ENCODE results near the gene SLFN12L. TPM values are rescaled to one million over a fixed set of nuclear protein-coding genes. Genes with fewer than 3 reads are reported as not detected.

Gene SLFN12L
- total and polyA plus RNA-seq, 10 of the 15 experiments (the other 5 are each of a cell fraction or from before 2014, with no cell fraction given), result 1.0 to 21.3 (median 9.4) TPM

DNA sequence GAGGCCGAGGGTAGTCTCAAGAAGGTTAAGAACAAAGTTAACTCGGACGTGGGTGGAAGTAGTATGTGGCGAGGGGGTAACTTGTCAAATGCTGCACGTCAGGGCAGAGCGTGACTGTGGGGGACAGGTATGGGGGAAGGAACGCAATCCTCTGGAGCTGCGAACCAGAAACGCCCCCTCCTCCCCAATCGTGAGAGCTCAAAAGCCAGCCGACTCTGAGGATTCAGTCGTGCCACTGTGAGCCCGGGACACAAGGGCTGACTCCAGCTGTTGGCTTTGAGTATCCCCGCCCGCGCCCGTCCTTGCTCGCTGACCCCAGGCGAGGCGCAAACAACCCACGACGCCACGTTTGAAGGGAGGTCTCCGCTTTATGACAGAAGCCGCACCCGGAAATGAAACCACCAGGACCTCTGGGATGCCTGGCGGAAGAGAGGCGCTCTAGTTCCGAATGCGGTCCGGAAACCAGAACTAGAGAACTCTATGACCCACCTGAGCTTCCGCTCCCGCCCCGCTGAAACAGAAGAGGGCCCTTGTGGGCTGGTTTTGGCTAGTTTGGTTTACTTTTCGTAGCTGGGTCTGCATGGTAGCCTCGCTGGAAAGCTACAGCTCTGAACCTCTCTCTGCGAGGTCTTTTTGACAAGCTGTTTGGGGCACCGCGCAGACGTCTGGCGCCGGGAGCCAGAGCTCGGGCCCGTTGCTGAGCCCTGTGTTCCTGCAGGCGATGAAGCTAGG, 40.9 kb upstream of the SLFN12L start, which contains the start of gene PEX12:
Gene PEX12 (minus strand): TSS at position 375 of the 732 bp plus-strand sequence. CDS start 550 bp downstream, outside the sequence.
- Histone ChIP-seq H3K79me2 (ENCODE audit: control insufficient read depth, insufficient read depth, low read length) (peaks cover 3% of the 10 kb centered on the region), H3K27ac (ENCODE audit: control insufficient read depth, insufficient read depth) (peak within 1 kb of the TSS; percentile 93), H3K4me2 (ENCODE audit: control insufficient read depth, insufficient read depth) (peak within 1 kb of the TSS; percentile 78), H4K20me1 (ENCODE audit: control insufficient read depth, insufficient read depth) (no peaks in the 10 kb centered on the region), H3K4me1 (ENCODE audit: control insufficient read depth, insufficient read depth, low read length) (peaks cover 11% of the 10 kb centered on the region), H2AFZ (ENCODE audit: control insufficient read depth, low read depth, low read length) (peak within 1 kb of the TSS; percentile 89), H3K9me3 (replicated peaks; ENCODE audit: control insufficient read depth, insufficient read depth, low read length) (no peaks in the 10 kb centered on the region), H3K27me3 (replicated peaks in 1 of 2; ENCODE audit: control insufficient read depth in 2 of 2, insufficient read depth in 2 of 2, low read length in 1 of 2) (no peaks in the 10 kb centered on the region), H3K9ac (ENCODE audit: control insufficient read depth, insufficient read depth, low read length) (peak within 1 kb of the TSS; percentile 100), H3K36me3 (ENCODE audit: control insufficient read depth in 2 of 2, insufficient read depth in 2 of 2, low read length in 1 of 2) (no peaks in the 10 kb centered on the region), H3K4me3 (peak within 1 kb of the TSS; percentile 83)
- FAIRE-seq (peak; percentile 84), DNase-seq (ENCODE audit: low read depth, low spot score) (peak; percentile 58), ATAC-seq (peak; percentile 94)
- WGBS (ENCODE audit: insufficient coverage, insufficient replicate concordance, low lambda C conversion rate, missing lambda C conversion rate), result under 1% methylated on average over 45 of the region's 45 CpGs
- intact Hi-C loops (cut with micrococcal nuclease; ENCODE audit: unreplicated experiment) (no loop called here), in situ Hi-C loops (cut with MboI) (no loop called here)
- ChIA-PET CTCF (interaction anchor here (0.7 to 2.9 kb wide), 10 partner anchors 8 to 583 kb away, joined by 3 to 21 read pairs (median 8); partner anchors contain the start of genes AP2B1 and SLFN12L), RAD21 (ENCODE audit: unreplicated experiment) (interaction anchor here (0.7 to 4.2 kb wide), 10 partner anchors 9 to 1026 kb away, joined by 3 to 35 read pairs (median 4); partner anchors contain the start of genes AP2B1 and SLFN12L), POLR2A (interaction anchor here (0.6 to 4.3 kb wide), 8 partner anchors 8 to 231 kb away, joined by 3 to 62 read pairs (median 6); partner anchors contain the start of genes AP2B1, SLFN12L, SLFN13 and TAF15), SMC1A (ENCODE audit: uncharacterized antibody, unreplicated experiment) (interaction anchor here (0.7 to 2.6 kb wide), 15 partner anchors 8 to 265 kb away, joined by 3 to 23 read pairs (median 4); partner anchors contain the start of genes AP2B1 and SLFN12L)
- TSS peak; percentile 91 for BruUV-seq (replicated peaks)
- TF ChIP-seq NFIC (IDR thresholded peaks at IDR 0.05; ENCODE audit: low read depth, low read length), result peak; percentile 24; the same call in 1 of the 2 replicates
- TF ChIP-seq, protein P1, sequence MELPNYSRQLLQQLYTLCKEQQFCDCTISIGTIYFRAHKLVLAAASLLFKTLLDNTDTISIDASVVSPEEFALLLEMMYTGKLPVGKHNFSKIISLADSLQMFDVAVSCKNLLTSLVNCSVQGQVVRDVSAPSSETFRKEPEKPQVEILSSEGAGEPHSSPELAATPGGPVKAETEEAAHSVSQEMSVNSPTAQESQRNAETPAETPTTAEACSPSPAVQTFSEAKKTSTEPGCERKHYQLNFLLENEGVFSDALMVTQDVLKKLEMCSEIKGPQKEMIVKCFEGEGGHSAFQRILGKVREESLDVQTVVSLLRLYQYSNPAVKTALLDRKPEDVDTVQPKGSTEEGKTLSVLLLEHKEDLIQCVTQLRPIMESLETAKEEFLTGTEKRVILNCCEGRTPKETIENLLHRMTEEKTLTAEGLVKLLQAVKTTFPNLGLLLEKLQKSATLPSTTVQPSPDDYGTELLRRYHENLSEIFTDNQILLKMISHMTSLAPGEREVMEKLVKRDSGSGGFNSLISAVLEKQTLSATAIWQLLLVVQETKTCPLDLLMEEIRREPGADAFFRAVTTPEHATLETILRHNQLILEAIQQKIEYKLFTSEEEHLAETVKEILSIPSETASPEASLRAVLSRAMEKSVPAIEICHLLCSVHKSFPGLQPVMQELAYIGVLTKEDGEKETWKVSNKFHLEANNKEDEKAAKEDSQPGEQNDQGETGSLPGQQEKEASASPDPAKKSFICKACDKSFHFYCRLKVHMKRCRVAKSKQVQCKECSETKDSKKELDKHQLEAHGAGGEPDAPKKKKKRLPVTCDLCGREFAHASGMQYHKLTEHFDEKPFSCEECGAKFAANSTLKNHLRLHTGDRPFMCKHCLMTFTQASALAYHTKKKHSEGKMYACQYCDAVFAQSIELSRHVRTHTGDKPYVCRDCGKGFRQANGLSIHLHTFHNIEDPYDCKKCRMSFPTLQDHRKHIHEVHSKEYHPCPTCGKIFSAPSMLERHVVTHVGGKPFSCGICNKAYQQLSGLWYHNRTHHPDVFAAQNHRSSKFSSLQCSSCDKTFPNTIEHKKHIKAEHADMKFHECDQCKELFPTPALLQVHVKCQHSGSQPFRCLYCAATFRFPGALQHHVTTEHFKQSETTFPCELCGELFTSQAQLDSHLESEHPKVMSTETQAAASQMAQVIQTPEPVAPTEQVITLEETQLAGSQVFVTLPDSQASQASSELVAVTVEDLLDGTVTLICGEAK (IDR thresholded peaks at IDR 0.05; ENCODE audit: borderline replicate concordance), result peak; percentile 96
- peak; percentile 91 for TF ChIP-seq POLR2AphosphoS2 (IDR thresholded peaks at IDR 0.05; ENCODE audit: low read depth, low read length)
- TF ChIP-seq BMI1 (IDR thresholded peaks at IDR 0.05; ENCODE audit: borderline replicate concordance), result no peak
- 0 out of 2 replicates have a peak, but pooled peaks have one; percentile 19 for TF ChIP-seq SREBF2 (IDR thresholded peaks at IDR 0.05; ENCODE audit: low read length)
- no peak for TF ChIP-seq RBBP5 (conservative IDR thresholded peaks at IDR 0.05)
- peak; percentile 84; the same call in 1 of the 2 replicates for TF ChIP-seq SIN3A (IDR thresholded peaks at IDR 0.05; ENCODE audit: low read depth, low read length)
- peak; percentile 55 for TF ChIP-seq RELA (IDR thresholded peaks at IDR 0.05; ENCODE audit: borderline replicate concordance, partially characterized antibody)
- TF ChIP-seq, protein P2, sequence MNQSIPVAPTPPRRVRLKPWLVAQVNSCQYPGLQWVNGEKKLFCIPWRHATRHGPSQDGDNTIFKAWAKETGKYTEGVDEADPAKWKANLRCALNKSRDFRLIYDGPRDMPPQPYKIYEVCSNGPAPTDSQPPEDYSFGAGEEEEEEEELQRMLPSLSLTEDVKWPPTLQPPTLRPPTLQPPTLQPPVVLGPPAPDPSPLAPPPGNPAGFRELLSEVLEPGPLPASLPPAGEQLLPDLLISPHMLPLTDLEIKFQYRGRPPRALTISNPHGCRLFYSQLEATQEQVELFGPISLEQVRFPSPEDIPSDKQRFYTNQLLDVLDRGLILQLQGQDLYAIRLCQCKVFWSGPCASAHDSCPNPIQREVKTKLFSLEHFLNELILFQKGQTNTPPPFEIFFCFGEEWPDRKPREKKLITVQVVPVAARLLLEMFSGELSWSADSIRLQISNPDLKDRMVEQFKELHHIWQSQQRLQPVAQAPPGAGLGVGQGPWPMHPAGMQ (IDR thresholded peaks at IDR 0.05; ENCODE audit: borderline replicate concordance), result no peak
- peak; percentile 75; the same call in 1 of the 2 replicates for TF ChIP-seq CBFB (IDR thresholded peaks at IDR 0.05; ENCODE audit: low read depth)
- no peak for TF ChIP-seq RAD51 (IDR thresholded peaks at IDR 0.05)
- no peak for TF ChIP-seq CBX3 (IDR thresholded peaks at IDR 0.05; ENCODE audit: borderline replicate concordance, low read depth)
- peak; percentile 80 for TF ChIP-seq SMARCA5 (IDR thresholded peaks at IDR 0.05)
- TF ChIP-seq, protein P3, sequence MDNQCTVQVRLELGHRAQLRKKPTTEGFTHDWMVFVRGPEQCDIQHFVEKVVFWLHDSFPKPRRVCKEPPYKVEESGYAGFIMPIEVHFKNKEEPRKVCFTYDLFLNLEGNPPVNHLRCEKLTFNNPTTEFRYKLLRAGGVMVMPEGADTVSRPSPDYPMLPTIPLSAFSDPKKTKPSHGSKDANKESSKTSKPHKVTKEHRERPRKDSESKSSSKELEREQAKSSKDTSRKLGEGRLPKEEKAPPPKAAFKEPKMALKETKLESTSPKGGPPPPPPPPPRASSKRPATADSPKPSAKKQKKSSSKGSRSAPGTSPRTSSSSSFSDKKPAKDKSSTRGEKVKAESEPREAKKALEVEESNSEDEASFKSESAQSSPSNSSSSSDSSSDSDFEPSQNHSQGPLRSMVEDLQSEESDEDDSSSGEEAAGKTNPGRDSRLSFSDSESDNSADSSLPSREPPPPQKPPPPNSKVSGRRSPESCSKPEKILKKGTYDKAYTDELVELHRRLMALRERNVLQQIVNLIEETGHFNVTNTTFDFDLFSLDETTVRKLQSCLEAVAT (IDR thresholded peaks at IDR 0.05), result peak; percentile 67; the same call in 1 of the 2 replicates
- TF ChIP-seq TBL1XR1 (IDR thresholded peaks at IDR 0.05; ENCODE audit: low read depth, low read length), result 0 out of 2 replicates have a peak, but pooled peaks have one; percentile 73
- TF ChIP-seq ZBED1 (IDR thresholded peaks at IDR 0.05; ENCODE audit: borderline replicate concordance), result peak; percentile 84
- TF ChIP-seq BRCA1 (IDR thresholded peaks at IDR 0.05; ENCODE audit: low read depth, low read length), result no peak
- no peak for TF ChIP-seq YBX1 (IDR thresholded peaks at IDR 0.05)

Measured in GM12878 (cell line).